ENCODE measurements around the gene CDCA4.

- no peak for TF ChIP-seq POLR2A (IDR thresholded peaks at IDR 0.05)
- TF ChIP-seq, protein P1, sequence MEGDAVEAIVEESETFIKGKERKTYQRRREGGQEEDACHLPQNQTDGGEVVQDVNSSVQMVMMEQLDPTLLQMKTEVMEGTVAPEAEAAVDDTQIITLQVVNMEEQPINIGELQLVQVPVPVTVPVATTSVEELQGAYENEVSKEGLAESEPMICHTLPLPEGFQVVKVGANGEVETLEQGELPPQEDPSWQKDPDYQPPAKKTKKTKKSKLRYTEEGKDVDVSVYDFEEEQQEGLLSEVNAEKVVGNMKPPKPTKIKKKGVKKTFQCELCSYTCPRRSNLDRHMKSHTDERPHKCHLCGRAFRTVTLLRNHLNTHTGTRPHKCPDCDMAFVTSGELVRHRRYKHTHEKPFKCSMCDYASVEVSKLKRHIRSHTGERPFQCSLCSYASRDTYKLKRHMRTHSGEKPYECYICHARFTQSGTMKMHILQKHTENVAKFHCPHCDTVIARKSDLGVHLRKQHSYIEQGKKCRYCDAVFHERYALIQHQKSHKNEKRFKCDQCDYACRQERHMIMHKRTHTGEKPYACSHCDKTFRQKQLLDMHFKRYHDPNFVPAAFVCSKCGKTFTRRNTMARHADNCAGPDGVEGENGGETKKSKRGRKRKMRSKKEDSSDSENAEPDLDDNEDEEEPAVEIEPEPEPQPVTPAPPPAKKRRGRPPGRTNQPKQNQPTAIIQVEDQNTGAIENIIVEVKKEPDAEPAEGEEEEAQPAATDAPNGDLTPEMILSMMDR (IDR thresholded peaks at IDR 0.05) = no peak
- TF ChIP-seq POLR2AphosphoS5 (IDR thresholded peaks at IDR 0.05) = no peak
Observed at GRCh38 chr14:105051182-105052109, 30.6 kb upstream of the CDCA4 start.
